KMS-11 (cell line): ENCODE results near the gene SLC52A3.

Experiments used
- H2AFZ ChIP-seq: fragments of 200-600 bp; sonication (generic); 2 replicates; pipeline ENCODE4 v1.6.1; 2016; ENCODE audit warnings: antibody characterized with exemption, mixed run types, low read depth
- H3K27ac ChIP-seq: fragments of 200-600 bp; sonication (generic); 2 replicates; pipeline ENCODE4 v1.6.1; 2016; ENCODE audit warnings: mild to moderate bottlenecking, mixed run types
- H3K27me3 ChIP-seq: fragments of 200-600 bp; sonication (generic); 2 replicates; pipeline ENCODE4 v1.6.1; 2017; ENCODE audit warnings: mild to moderate bottlenecking, low read depth, mixed run types, moderate library complexity; ENCODE audit not compliant: insufficient read depth
- H3K36me3 ChIP-seq: fragments of 200-600 bp; sonication (generic); 2 replicates; pipeline ENCODE4 v1.6.1; 2017; ENCODE audit warnings: mild to moderate bottlenecking, mixed run types; ENCODE audit not compliant: insufficient read depth
- H3K4me1 ChIP-seq: fragments of 200-600 bp; sonication (generic); 2 replicates; pipeline ENCODE4 v1.6.1; 2016; ENCODE audit warnings: mild to moderate bottlenecking, low read depth, mixed run types; ENCODE audit not compliant: poor library complexity, severe bottlenecking
- H3K4me2 ChIP-seq: fragments of 200-600 bp; sonication (generic); 2 replicates; pipeline ENCODE4 v1.7.0; 2016; ENCODE audit warnings: mild to moderate bottlenecking, mixed run types
- H3K4me3 ChIP-seq: fragments of 200-600 bp; sonication (generic); IDR thresholded peaks from 2 replicates; pipeline ENCODE4 v1.6.1; 2017; ENCODE audit warnings: low read depth, low read length, mixed read lengths; ENCODE audit not compliant: insufficient read depth
- H3K79me2 ChIP-seq: fragments of 200-600 bp; sonication (generic); 2 replicates; pipeline ENCODE4 v1.6.1; 2016; ENCODE audit warnings: low read depth, mixed run types; ENCODE audit not compliant: insufficient read depth
- H3K9ac ChIP-seq: fragments of 200-600 bp; sonication (generic); 2 replicates; pipeline ENCODE4 v1.6.1; 2016; ENCODE audit warnings: mild to moderate bottlenecking, mixed run types
- H4K20me1 ChIP-seq: fragments of 200-600 bp; sonication (generic); 2 replicates; pipeline ENCODE4 v1.6.1; 2016; ENCODE audit warnings: mild to moderate bottlenecking, mixed run types; ENCODE audit not compliant: insufficient read depth
- TF ChIP-seq, protein P1 (sequence below): fragments of 200-600 bp; sonication (generic); conservative IDR thresholded peaks from 2 replicates; pipeline ENCODE4 v1.6.1; 2017; ENCODE audit warnings: low read depth, mild to moderate bottlenecking, antibody characterized with exemption, low read length, moderate library complexity, mixed read lengths

The SLC52A3 gene

GRCh38 chr20:761418-762381, 6.6 kb downstream of the SLC52A3 start:
- H3K27me3 ChIP-seq = no peaks in the 10 kb centered on the region; the same call in 1 of the 2 replicates
- H3K4me2 ChIP-seq = no peak overlapping the region
- no peaks in the 10 kb centered on the region for H4K20me1 ChIP-seq
- no peaks in the 10 kb centered on the region for H3K4me1 ChIP-seq
- no peaks in the 10 kb centered on the region for H3K36me3 ChIP-seq
- TF ChIP-seq, protein P1, sequence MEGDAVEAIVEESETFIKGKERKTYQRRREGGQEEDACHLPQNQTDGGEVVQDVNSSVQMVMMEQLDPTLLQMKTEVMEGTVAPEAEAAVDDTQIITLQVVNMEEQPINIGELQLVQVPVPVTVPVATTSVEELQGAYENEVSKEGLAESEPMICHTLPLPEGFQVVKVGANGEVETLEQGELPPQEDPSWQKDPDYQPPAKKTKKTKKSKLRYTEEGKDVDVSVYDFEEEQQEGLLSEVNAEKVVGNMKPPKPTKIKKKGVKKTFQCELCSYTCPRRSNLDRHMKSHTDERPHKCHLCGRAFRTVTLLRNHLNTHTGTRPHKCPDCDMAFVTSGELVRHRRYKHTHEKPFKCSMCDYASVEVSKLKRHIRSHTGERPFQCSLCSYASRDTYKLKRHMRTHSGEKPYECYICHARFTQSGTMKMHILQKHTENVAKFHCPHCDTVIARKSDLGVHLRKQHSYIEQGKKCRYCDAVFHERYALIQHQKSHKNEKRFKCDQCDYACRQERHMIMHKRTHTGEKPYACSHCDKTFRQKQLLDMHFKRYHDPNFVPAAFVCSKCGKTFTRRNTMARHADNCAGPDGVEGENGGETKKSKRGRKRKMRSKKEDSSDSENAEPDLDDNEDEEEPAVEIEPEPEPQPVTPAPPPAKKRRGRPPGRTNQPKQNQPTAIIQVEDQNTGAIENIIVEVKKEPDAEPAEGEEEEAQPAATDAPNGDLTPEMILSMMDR = no peak
- no peak overlapping the region; the same call in 1 of the 2 replicates for H2AFZ ChIP-seq
- no peak overlapping the region for H3K9ac ChIP-seq
- H3K27ac ChIP-seq = no peak overlapping the region
- no peaks in the 10 kb centered on the region for H3K79me2 ChIP-seq
- H3K4me3 ChIP-seq = no peak overlapping the region

DNA sequence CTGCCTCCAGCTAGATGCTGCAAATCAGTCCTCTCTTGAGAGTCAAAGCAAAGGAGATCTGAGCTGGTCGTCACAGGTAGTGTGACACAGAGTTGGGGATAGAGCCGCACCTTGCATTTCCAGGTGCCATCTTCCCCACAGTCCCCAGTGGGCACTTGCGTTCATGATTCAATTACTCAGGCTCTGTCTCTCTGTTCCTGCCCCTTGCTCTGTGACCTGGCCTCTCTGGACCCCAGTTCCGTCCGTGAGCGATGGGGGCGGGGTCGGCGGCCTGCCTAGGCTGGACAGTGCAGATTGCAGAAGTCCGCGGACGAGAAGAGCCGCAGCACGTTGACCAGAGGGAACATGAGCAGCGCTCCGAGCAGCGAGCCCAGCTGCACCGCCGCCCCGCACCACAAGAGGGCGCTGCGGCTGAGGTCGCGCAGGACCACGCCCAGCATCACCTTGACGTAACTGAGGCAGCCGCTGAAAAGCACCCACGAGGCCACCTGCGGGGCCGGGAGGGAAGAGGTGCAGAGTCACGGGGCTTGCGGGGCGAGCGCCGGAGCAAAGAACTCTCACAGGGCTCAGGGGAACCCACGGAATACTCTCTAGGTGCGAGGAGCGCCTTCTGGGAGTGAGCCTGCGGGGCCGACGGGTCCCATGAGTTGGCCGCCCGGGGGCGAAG, 7.4 kb downstream of the SLC52A3 start:
- H3K36me3 ChIP-seq = no peaks in the 10 kb centered on the region
- H3K27me3 ChIP-seq = no peaks in the 10 kb centered on the region; the same call in 1 of the 2 replicates
- no peaks in the 10 kb centered on the region for H4K20me1 ChIP-seq
- no peak overlapping the region for H3K4me2 ChIP-seq
- H3K4me1 ChIP-seq = no peaks in the 10 kb centered on the region
- TF ChIP-seq, protein P1 = peak; percentile 86
- H2AFZ ChIP-seq = no peak overlapping the region; the same call in 1 of the 2 replicates
- no peak overlapping the region for H3K27ac ChIP-seq
- no peak overlapping the region for H3K4me3 ChIP-seq
- no peaks in the 10 kb centered on the region for H3K79me2 ChIP-seq
- H3K9ac ChIP-seq = no peak overlapping the region

- H3K4me3 ChIP-seq = no peak overlapping the region
- H4K20me1 ChIP-seq = no peaks in the 10 kb centered on the region
- no peaks in the 10 kb centered on the region for H3K36me3 ChIP-seq
- H3K4me1 ChIP-seq = no peaks in the 10 kb centered on the region
- TF ChIP-seq, protein P1 = no peak
- H3K4me2 ChIP-seq = no peak overlapping the region
- H3K27ac ChIP-seq = no peak overlapping the region
- H3K79me2 ChIP-seq = no peaks in the 10 kb centered on the region
- H3K9ac ChIP-seq = no peak overlapping the region
- no peaks in the 10 kb centered on the region; the same call in 1 of the 2 replicates for H3K27me3 ChIP-seq
- H2AFZ ChIP-seq = no peak overlapping the region
These were observed 10.8 kb downstream of the SLC52A3 start for GRCh38 chr20:757506-757905.

DNA sequence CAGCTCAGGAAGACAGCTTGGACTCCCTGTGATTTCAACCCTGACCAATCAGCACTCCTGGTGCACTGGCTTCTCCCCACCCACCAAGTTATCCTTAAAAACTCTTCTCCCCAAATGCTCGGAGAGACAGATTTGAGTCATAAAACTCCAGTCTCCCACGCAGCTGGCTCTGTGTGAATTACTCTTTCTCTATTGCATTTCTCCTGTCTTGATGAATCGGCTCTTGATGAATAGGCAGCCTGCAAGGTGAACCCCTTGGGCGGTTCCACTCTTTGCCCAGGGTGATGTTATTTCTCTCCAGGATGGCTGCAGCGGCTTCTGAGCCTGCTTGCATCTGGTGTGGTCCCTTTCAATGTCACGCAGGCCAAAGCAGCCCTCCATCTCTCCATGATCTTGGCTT, 12.4 kb downstream of the SLC52A3 start:
- no peaks in the 10 kb centered on the region for H3K4me1 ChIP-seq
- no peaks in the 10 kb centered on the region for H4K20me1 ChIP-seq

More for the DNA sequence above, 12.4 kb downstream of the SLC52A3 start:
- no peak overlapping the region for H3K4me2 ChIP-seq
- no peaks in the 10 kb centered on the region for H3K36me3 ChIP-seq
- H3K27me3 ChIP-seq = no peaks in the 10 kb centered on the region; the same call in 1 of the 2 replicates
- no peak overlapping the region for H2AFZ ChIP-seq
- TF ChIP-seq, protein P1 = no peak
- no peak overlapping the region for H3K27ac ChIP-seq
- H3K4me3 ChIP-seq = no peak overlapping the region
- no peak overlapping the region for H3K9ac ChIP-seq
- H3K79me2 ChIP-seq = no peaks in the 10 kb centered on the region
